K562 (cell line): ENCODE measurements around the gene PLGRKT. TPM values are rescaled to one million over a fixed set of nuclear protein-coding genes. Genes with fewer than 3 reads are reported as not detected.
A peak's percentile ranks its signal among the peaks of the same experiment; 100 is the strongest.

Source experiments
- ATAC-seq: fragments of 200-7000 bp; cut with Tn5 transposase; 3 replicates; pipeline ENCODE4 v1.9.1; 2020; ENCODE audit warnings: moderate library complexity
- Bru-seq: library from RNA; stranded (reverse); fragments of 400-500 nt; gene quantifications from one replicate; lab custom pipeline; 2021; lab: Mats Ljungman, UMichigan
- BruChase-seq, 2 experiments: library from RNA; stranded (reverse); fragments of 400-500 nt; gene quantifications; one replicate each; lab custom pipeline; 2021; lab: Mats Ljungman, UMichigan
- BruUV-seq: library from RNA; stranded (reverse); fragments of 400-500 nt; replicated peaks from 2 replicates; lab custom pipeline; 2021; lab: Mats Ljungman, UMichigan
- CTCF ChIA-PET: fragments of 300-600 bp; formaldehyde crosslinking; extraction: SDS; loops from one replicate; lab custom pipeline; 2021; ENCODE audit warnings: low intra/inter-chr PET ratio; lab: Yijun Ruan, JAX
- POLR2A ChIA-PET: fragments of 300-600, 350-650 bp; sonication (Branson Sonifier 250); formaldehyde crosslinking; extraction: SDS; loops from one replicate; lab custom pipeline; 2021; ENCODE audit warnings: antibody characterized with exemption, inconsistent platforms; lab: Yijun Ruan, JAX
- DNase-seq, 4 experiments: peaks; one replicate each; pipeline versions ENCODE4 v3.0.0 to v3.0.0-alpha.2; 2011 to 2018; ENCODE audit warnings: low spot score in 3 of 4, mixed read lengths in 3 of 4; ENCODE audit errors: extremely low read depth in 1 of 4
- FAIRE-seq: peaks from 2 replicates; lab custom pipeline; 2011; peaks lifted over from hg19 to GRCh38; lab: Jason Lieb, UNC
- H2AFZ ChIP-seq: 2 replicates; pipeline ENCODE4 v1.6.0; 2011; ENCODE audit warnings: low read depth, low read length, control low read depth, inconsistent platforms
- H3K27ac ChIP-seq: fragments of 200-600 bp; 3 replicates; pipeline ENCODE4 v1.8.0; 2011; ENCODE audit warnings: low read depth, mild to moderate bottlenecking, control low read depth, inconsistent platforms, low read length, moderate library complexity, mixed read lengths; ENCODE audit errors: extremely low read depth
- H3K27me3 ChIP-seq, 2 experiments: fragments of 300-600 bp in 1 of 2; 2 replicates in 1 of 2; 3 replicates in 1 of 2; pipeline versions ENCODE4 v1.6.0 to v1.8.0; 2011; ENCODE audit warnings: inconsistent platforms in 2 of 2, low read length in 2 of 2, mild to moderate bottlenecking in 1 of 2, mixed read lengths in 1 of 2, moderate library complexity in 1 of 2; ENCODE audit not compliant: control insufficient read depth in 2 of 2, insufficient read depth in 2 of 2
- H3K36me3 ChIP-seq: fragments of 300-600 bp; 3 replicates; pipeline ENCODE4 v1.8.0; 2011; ENCODE audit warnings: mild to moderate bottlenecking, low read length, inconsistent platforms; ENCODE audit not compliant: control insufficient read depth, insufficient read depth
- H3K4me1 ChIP-seq, 2 experiments: fragments of 200-600 bp in 1 of 2; replicated peaks in 1 of 2; 2 replicates in 1 of 2; 3 replicates in 1 of 2; pipeline versions ENCODE4 v1.5.1 to v1.8.0; 2011; ENCODE audit warnings: inconsistent platforms in 2 of 2, low read length in 2 of 2, mild to moderate bottlenecking in 1 of 2, mixed read lengths in 1 of 2, moderate library complexity in 1 of 2; ENCODE audit not compliant: control insufficient read depth in 2 of 2, insufficient read depth in 2 of 2
- H3K4me2 ChIP-seq: 2 replicates; pipeline ENCODE4 v1.6.1; 2011; ENCODE audit warnings: low read length, control low read depth, inconsistent platforms, mixed read lengths; ENCODE audit not compliant: insufficient read depth
- H3K4me3 ChIP-seq: fragments of 200-600 bp; sonication (generic), shearing (Covaris generic); 2 replicates; pipeline ENCODE4 v1.5.1; 2016; ENCODE audit warnings: control low read depth, inconsistent platforms
- H3K79me2 ChIP-seq: fragments of 200-600 bp; 3 replicates; pipeline ENCODE4 v1.8.0; 2011; ENCODE audit warnings: low read length, inconsistent platforms; ENCODE audit not compliant: control insufficient read depth, insufficient read depth
- H3K9ac ChIP-seq, 2 experiments: 2 replicates each; pipeline versions ENCODE4 v1.6.0 to v1.6.1; 2011; ENCODE audit warnings: low read depth in 2 of 2, low read length in 2 of 2, control low read depth in 1 of 2, inconsistent platforms in 1 of 2, mild to moderate bottlenecking in 1 of 2, mixed read lengths in 1 of 2; ENCODE audit not compliant: insufficient read depth in 1 of 2
- H3K9me1 ChIP-seq: one replicate; pipeline ENCODE4 v1.6.0; 2011; ENCODE audit warnings: inconsistent platforms, mild to moderate bottlenecking, low read length, moderate library complexity; ENCODE audit not compliant: control insufficient read depth, insufficient read depth
- H3K9me3 ChIP-seq: replicated peaks from 2 replicates; pipeline ENCODE4 v1.5.1; 2011; ENCODE audit warnings: low read depth, low read length, inconsistent platforms; ENCODE audit not compliant: control insufficient read depth, insufficient read depth
- H4K20me1 ChIP-seq: replicated peaks from 2 replicates; pipeline ENCODE4 v1.6.1; 2011; ENCODE audit warnings: low read length, inconsistent platforms, mixed read lengths; ENCODE audit not compliant: control insufficient read depth, insufficient read depth
- E2F3 ChIP-seq: fragments of 250-450 bp; sonication (Bioruptor Pico); IDR thresholded peaks from 2 replicates; pipeline ENCODE4 v1.4.0; 2020; ENCODE audit warnings: mild to moderate bottlenecking
- ESRRA ChIP-seq: fragments of 450-650 bp; IDR thresholded peaks from 2 replicates; pipeline ENCODE4 v1.6.1; 2014; ENCODE audit warnings: low read depth, mild to moderate bottlenecking, moderate library complexity, borderline replicate concordance
- FOS ChIP-seq: IDR thresholded peaks from 3 replicates; pipeline ENCODE4 v1.6.1; 2011; ENCODE audit not compliant: insufficient read length; ENCODE audit errors: extremely low read depth
- GABPA ChIP-seq: fragments of 200-800 bp; sonication (Bioruptor generic); conservative IDR thresholded peaks from 2 replicates; pipeline ENCODE4 v1.6.1; 2016; ENCODE audit warnings: low read depth, missing genetic modification characterization, missing compliant biosample characterization
- HCFC1 ChIP-seq: IDR thresholded peaks from 2 replicates; pipeline ENCODE4 v1.6.1; 2012; ENCODE audit warnings: low read depth, low read length, improper control_type of control experiment
- HEY1 ChIP-seq: fragments of 250-450 bp; sonication (Bioruptor Pico); IDR thresholded peaks from 2 replicates; pipeline ENCODE4 v1.5.0; 2020; ENCODE audit warnings: mild to moderate bottlenecking, moderate library complexity, borderline replicate concordance
- IRF9 ChIP-seq: fragments of 450-650 bp; IDR thresholded peaks from 2 replicates; pipeline ENCODE4 v1.6.1; 2016; ENCODE audit warnings: missing biosample characterization, missing genetic modification characterization
- LARP7 ChIP-seq: fragments of 450-650 bp; IDR thresholded peaks from 2 replicates; pipeline ENCODE4 v1.6.1; 2016
- PKNOX1 ChIP-seq: fragments of 450-650 bp; IDR thresholded peaks from 2 replicates; pipeline ENCODE4 v1.6.1; 2016
- SIRT6 ChIP-seq: IDR thresholded peaks from one replicate; pipeline ENCODE4 v1.6.1; 2012; ENCODE audit warnings: low read depth, mild to moderate bottlenecking, control low read depth, inconsistent platforms, low read length, moderate library complexity
- SUPT5H ChIP-seq: fragments of 450-650 bp; IDR thresholded peaks from 2 replicates; pipeline ENCODE4 v1.6.1; 2016
- THRAP3 ChIP-seq: fragments of 450-650 bp; IDR thresholded peaks from 2 replicates; pipeline ENCODE4 v1.6.1; 2016; ENCODE audit warnings: mild to moderate bottlenecking, inconsistent platforms, borderline replicate concordance
- ZKSCAN3 ChIP-seq: fragments of 250-450 bp; sonication (Bioruptor Pico); IDR thresholded peaks from 2 replicates; pipeline ENCODE4 v1.4.0; 2020
- ZKSCAN8 ChIP-seq: fragments of 200-800 bp; sonication (Bioruptor generic); IDR thresholded peaks from 2 replicates; pipeline ENCODE4 v1.6.1; 2016; ENCODE audit warnings: missing genetic modification characterization, missing compliant biosample characterization
- WGBS: fragments of 100-300 bp; shearing (Covaris generic); methylation state at CpG from one replicate; pipeline ENCODE4 v1.1.6; 2016; ENCODE audit warnings: low coverage, mixed read lengths; ENCODE audit not compliant: insufficient coverage; ENCODE audit errors: missing lambda C conversion rate; 5-methylcytosine and 5-hydroxymethylcytosine counted together
- in situ Hi-C: fragments of 300-500 bp; cut with MboI; formaldehyde crosslinking; loops from 4 replicates; pipeline ENCODE4 v1.15.0; 2018; ENCODE audit warnings: inconsistent platforms, mixed read lengths
- intact Hi-C: fragments of 100-400 bp; cut with micrococcal nuclease; formaldehyde crosslinking; loops from 2 replicates; pipeline ENCODE4 v1.14.2; 2022
- long read RNA-seq, 3 experiments: library from polyadenylated mRNA in 2 of 3; library from RNA in 1 of 3; unstranded in 2 of 3; stranded (forward) in 1 of 3; transcript quantifications; one replicate each; pipeline ENCODE4 v2.0.0, GENCODE V29; 2019 to 2022
- polyA minus RNA-seq, 3 experiments: library from RNA; depleted of rRNA, polyadenylated mRNA; stranded (reverse); fragments of >200 nt; gene quantifications; 2 replicates each; pipeline ENCODE4 v1.2.3, GENCODE V29; 2011
- polyA plus RNA-seq, 8 experiments: library from polyadenylated mRNA; depleted of rRNA in 4 of 8; stranded (reverse) in 5 of 8; unstranded in 3 of 8; fragments of >200 nt; fragmentation: Nextera tagmentation in 2 of 8; fragmentation: Illumina TruSeq in 1 of 8; extraction: Ambion mirVana in 2 of 8; extraction: Trizol in 1 of 8; gene quantifications; 2 replicates each; pipeline versions ENCODE4 v1.2.1 to v1.2.3, GENCODE V29; 2011 to 2014; ENCODE audit warnings: inconsistent platforms in 1 of 8, missing spikeins in 1 of 8
- total RNA-seq, 7 experiments: library from RNA; depleted of rRNA in 6 of 7; stranded (reverse); fragments of >200 nt in 6 of 7; fragmentation: Illumina TruSeq in 2 of 7; extraction: Trizol in 2 of 7; gene quantifications; 2 replicates each; pipeline versions ENCODE4 v1.2.1 to v1.2.3, GENCODE V29; 2011 to 2021; ENCODE audit warnings: low replicate concordance in 1 of 7

The PLGRKT gene
- total RNA-seq (2011; cell fraction: chromatin; rRNA removed; ENCODE audit: low replicate concordance), result 0.35 and 0.83 TPM in 2 replicates
- 1.3 and 1.5 TPM in 2 replicates for total RNA-seq (2011; cell fraction: nucleolus; rRNA removed)
- total RNA-seq (2011; cell fraction: nucleoplasm; rRNA removed), result 1.4 and 1.9 TPM in 2 replicates
- total RNA-seq (2014; rRNA removed) (4.5 and 4.7 TPM in 2 replicates), total RNA-seq (2014; rRNA removed; fragmentation: Illumina TruSeq; extraction: Trizol) (9.3 and 11.3 TPM in 2 replicates), total RNA-seq (2015; rRNA removed; fragmentation: Illumina TruSeq; extraction: Trizol) (6.9 and 10.0 TPM in 2 replicates), total RNA-seq (2021) (6.5 and 10.4 TPM in 2 replicates), polyA plus RNA-seq (2011; rRNA removed) (4.7 and 5.2 TPM in 2 replicates), polyA plus RNA-seq (2014; fragmentation: Illumina TruSeq; extraction: Trizol) (5.9 and 6.0 TPM in 2 replicates), polyA plus RNA-seq (2014; fragmentation: Nextera tagmentation; extraction: Ambion mirVana) (10 to 100 TPM; 11.2 to 13.8 TPM), polyA plus RNA-seq (2014; rRNA removed) (6.0 and 6.6 TPM in 2 replicates), polyA minus RNA-seq (2011; rRNA and poly(A)+ RNA removed) (1.5 and 2.8 TPM in 2 replicates), Bru-seq, nascent RNA (percentile 47 among the genes with signal in this experiment), BruChase-seq, experiment 1, labeled RNA remaining after a 2-hour chase (percentile 40 among the genes with signal in this experiment), BruChase-seq, experiment 2, labeled RNA remaining after a 6-hour chase (percentile 38 among the genes with signal in this experiment)
- polyA plus RNA-seq (2011; cell fraction: cytosol; rRNA removed), result 0.48 and 2.0 TPM in 2 replicates
- polyA plus RNA-seq (2011; cell fraction: nucleus; rRNA removed), result 0.90 and 1.2 TPM in 2 replicates
- polyA plus RNA-seq (2012), result 7.5 and 12.7 TPM in 2 replicates
- 2.3 TPM in 1 of 2 replicates, not detected in the other for polyA minus RNA-seq (2011; cell fraction: cytosol; rRNA and poly(A)+ RNA removed)
- 1.3 and 2.1 TPM in 2 replicates for polyA minus RNA-seq (2011; cell fraction: nucleus; rRNA and poly(A)+ RNA removed)
- long read RNA-seq, experiment 1, transcript PLGRKT-201 (6 exons, 932 nt), result major isoform, 10 of 16 reads
- long read RNA-seq, experiment 1, partial matches to known transcripts, result 1 of 16 reads
- long read RNA-seq, experiment 1, other reads (novel, unspliced or antisense), result 5 of 16 reads
- long read RNA-seq, experiment 2, partial matches to known transcripts, result 1 of 6 reads
- long read RNA-seq, experiment 2, other reads (novel, unspliced or antisense), result 2 of 6 reads
- long read RNA-seq, experiment 3, transcript PLGRKT-201 (6 exons, 932 nt), result major isoform, 6 of 7 reads
- long read RNA-seq, experiment 3, partial matches to known transcripts, result 1 of 7 reads
- long read RNA-seq, experiment 3, other reads (novel, unspliced or antisense), result 0 of 7 reads

- Histone ChIP-seq H3K36me3 (no peaks in the 10 kb centered on the region), H3K4me1 (peaks cover 4 to 6% of the 10 kb centered on the region in 2 experiments; a peak in 2 of 5 replicates), H3K79me2 (no peaks in the 10 kb centered on the region; the same call in 2 of the 3 replicates), H3K9ac (peak within 1 kb of the TSS; percentile 72 to 90), H3K9me3 (no peaks in the 10 kb centered on the region), H3K9me1 (no peaks in the 10 kb centered on the region), H3K27ac (peak within 1 kb of the TSS; percentile 69), H2AFZ (peak within 1 kb of the TSS; percentile 85), H3K27me3 (no peaks in the 10 kb centered on the region), H3K4me2 (peak within 1 kb of the TSS; percentile 63), H3K4me3 (peak within 1 kb of the TSS; percentile 47), H4K20me1 (no peaks in the 10 kb centered on the region)
- TSS peak; percentile 80 for BruUV-seq
- POLR2A ChIA-PET, result no interaction called here
- intact Hi-C loops, result no loop called here
- FAIRE-seq (peak; percentile 11), DNase-seq (peak; percentile 39 to 82 (median 50)), ATAC-seq (peak; percentile 99)
- in situ Hi-C loops, result loop anchor here (25.0 kb wide), 2 partner anchors 700 to 825 kb away; partner anchors contain the start of gene AK3
- CTCF ChIA-PET, result no interaction called here
- 22% methylated on average over 44 of the region's 55 CpGs for WGBS
- TF ChIP-seq ZKSCAN8 (CRISPR knock-in tag), result no peak
- no peak for TF ChIP-seq SIRT6
- peak; percentile 62 for TF ChIP-seq SUPT5H
- no peak for TF ChIP-seq THRAP3
- TF ChIP-seq GABPA, result peak; percentile 92
- peak; percentile 17 for TF ChIP-seq HCFC1
- TF ChIP-seq FOS, result no peak
- TF ChIP-seq ZKSCAN3 (CRISPR knock-in tag), result no peak
- peak; percentile 92 for TF ChIP-seq ESRRA
- no peak for TF ChIP-seq HEY1
- no peak for TF ChIP-seq LARP7
- TF ChIP-seq PKNOX1, result peak; percentile 56; the same call in 1 of the 2 replicates
- TF ChIP-seq IRF9 (tag), result no peak
- TF ChIP-seq E2F3, result no peak
Measured at GRCh38 chr9:5437254-5438216, at the start of gene PLGRKT. PLGRKT (minus strand) TSS chr9:5437925; CDS start chr9:5431977, 5,948 bp downstream.
